Neural cell (in vitro differentiated cells): ENCODE results near the gene NMB.

Source experiments
- EP300 ChIP-seq: fragments of 450-650 bp; conservative IDR thresholded peaks from 2 replicates; pipeline ENCODE4 v1.6.1; 2014; ENCODE audit warnings: antibody characterized with exemption, mild to moderate bottlenecking, moderate library complexity; ENCODE audit not compliant: poor library complexity, severe bottlenecking
- POLR2AphosphoS5 ChIP-seq: IDR thresholded peaks from 2 replicates; pipeline ENCODE4 v1.6.1; 2012
- RAD21 ChIP-seq: fragments of 450-650 bp; conservative IDR thresholded peaks from 2 replicates; pipeline ENCODE4 v1.6.1; 2014; ENCODE audit warnings: antibody characterized with exemption, mild to moderate bottlenecking, moderate library complexity
- TAF1 ChIP-seq: IDR thresholded peaks from 2 replicates; pipeline ENCODE4 v1.6.1; 2012; ENCODE audit warnings: low read depth
- TF ChIP-seq, protein P1 (sequence below): fragments of 450-650 bp; IDR thresholded peaks from 2 replicates; pipeline ENCODE4 v1.5.1; 2014; ENCODE audit warnings: antibody characterized with exemption, mild to moderate bottlenecking, moderate library complexity; ENCODE audit not compliant: poor library complexity, severe bottlenecking
- TF ChIP-seq, protein P2 (sequence below): IDR thresholded peaks from 2 replicates; pipeline ENCODE4 v1.6.1; 2012; ENCODE audit warnings: borderline replicate concordance

DNA sequence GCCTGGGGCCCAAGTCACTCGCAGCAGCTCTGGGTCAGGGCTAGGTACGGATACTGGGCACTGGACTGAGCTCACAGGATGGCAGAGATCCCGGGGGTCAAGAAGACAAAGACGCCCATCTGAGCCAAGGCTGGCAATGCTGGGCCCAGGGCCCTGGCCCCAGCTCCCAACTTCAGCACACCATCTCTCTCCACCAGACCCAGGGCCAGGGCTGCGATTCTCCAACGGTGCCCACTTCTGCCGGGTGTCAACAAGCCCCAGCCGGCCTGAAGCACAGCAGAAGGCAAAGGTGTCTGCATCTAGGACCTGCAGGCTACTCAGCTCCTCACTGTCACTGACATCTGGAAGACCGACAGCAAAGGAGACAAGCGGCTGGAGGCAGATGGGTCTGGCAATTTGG lies 12.5 kb downstream of the NMB start:
- TF ChIP-seq, protein P1, sequence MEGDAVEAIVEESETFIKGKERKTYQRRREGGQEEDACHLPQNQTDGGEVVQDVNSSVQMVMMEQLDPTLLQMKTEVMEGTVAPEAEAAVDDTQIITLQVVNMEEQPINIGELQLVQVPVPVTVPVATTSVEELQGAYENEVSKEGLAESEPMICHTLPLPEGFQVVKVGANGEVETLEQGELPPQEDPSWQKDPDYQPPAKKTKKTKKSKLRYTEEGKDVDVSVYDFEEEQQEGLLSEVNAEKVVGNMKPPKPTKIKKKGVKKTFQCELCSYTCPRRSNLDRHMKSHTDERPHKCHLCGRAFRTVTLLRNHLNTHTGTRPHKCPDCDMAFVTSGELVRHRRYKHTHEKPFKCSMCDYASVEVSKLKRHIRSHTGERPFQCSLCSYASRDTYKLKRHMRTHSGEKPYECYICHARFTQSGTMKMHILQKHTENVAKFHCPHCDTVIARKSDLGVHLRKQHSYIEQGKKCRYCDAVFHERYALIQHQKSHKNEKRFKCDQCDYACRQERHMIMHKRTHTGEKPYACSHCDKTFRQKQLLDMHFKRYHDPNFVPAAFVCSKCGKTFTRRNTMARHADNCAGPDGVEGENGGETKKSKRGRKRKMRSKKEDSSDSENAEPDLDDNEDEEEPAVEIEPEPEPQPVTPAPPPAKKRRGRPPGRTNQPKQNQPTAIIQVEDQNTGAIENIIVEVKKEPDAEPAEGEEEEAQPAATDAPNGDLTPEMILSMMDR, result no peak
- TF ChIP-seq POLR2AphosphoS5, result no peak
- no peak for TF ChIP-seq EP300
- TF ChIP-seq RAD21, result no peak
- TF ChIP-seq, protein P2, sequence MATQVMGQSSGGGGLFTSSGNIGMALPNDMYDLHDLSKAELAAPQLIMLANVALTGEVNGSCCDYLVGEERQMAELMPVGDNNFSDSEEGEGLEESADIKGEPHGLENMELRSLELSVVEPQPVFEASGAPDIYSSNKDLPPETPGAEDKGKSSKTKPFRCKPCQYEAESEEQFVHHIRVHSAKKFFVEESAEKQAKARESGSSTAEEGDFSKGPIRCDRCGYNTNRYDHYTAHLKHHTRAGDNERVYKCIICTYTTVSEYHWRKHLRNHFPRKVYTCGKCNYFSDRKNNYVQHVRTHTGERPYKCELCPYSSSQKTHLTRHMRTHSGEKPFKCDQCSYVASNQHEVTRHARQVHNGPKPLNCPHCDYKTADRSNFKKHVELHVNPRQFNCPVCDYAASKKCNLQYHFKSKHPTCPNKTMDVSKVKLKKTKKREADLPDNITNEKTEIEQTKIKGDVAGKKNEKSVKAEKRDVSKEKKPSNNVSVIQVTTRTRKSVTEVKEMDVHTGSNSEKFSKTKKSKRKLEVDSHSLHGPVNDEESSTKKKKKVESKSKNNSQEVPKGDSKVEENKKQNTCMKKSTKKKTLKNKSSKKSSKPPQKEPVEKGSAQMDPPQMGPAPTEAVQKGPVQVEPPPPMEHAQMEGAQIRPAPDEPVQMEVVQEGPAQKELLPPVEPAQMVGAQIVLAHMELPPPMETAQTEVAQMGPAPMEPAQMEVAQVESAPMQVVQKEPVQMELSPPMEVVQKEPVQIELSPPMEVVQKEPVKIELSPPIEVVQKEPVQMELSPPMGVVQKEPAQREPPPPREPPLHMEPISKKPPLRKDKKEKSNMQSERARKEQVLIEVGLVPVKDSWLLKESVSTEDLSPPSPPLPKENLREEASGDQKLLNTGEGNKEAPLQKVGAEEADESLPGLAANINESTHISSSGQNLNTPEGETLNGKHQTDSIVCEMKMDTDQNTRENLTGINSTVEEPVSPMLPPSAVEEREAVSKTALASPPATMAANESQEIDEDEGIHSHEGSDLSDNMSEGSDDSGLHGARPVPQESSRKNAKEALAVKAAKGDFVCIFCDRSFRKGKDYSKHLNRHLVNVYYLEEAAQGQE, result no peak
- TF ChIP-seq TAF1, result no peak
